ENCODE measurements around the gene MYCL.

MYCL gene

GRCh38 chr1:39943471-39944290 lies 42.0 kb upstream of the MYCL start:
- Histone ChIP-seq H3K36me3 (ENCODE audit: control insufficient read depth in 2 of 2, insufficient read depth in 1 of 2, low read length in 2 of 2) (no peaks in the 10 kb centered on the region), H3K4me1 (ENCODE audit: control insufficient read depth, insufficient read depth, low read length) (no peaks in the 10 kb centered on the region), H3K9me3 (ENCODE audit: control insufficient read depth, insufficient read depth, low read depth, low read length) (no peaks in the 10 kb centered on the region), H3K27ac (ENCODE audit: extremely low read depth, low read depth, low read length) (no peak overlapping the region), H3K4me3 (ENCODE audit: low read depth, low read length) (no peak overlapping the region)
- CTCF ChIA-PET = interaction anchor here (1.2 to 1.8 kb wide), 2 partner anchors 12 to 28 kb away, joined by 3 to 4 read pairs; no protein-coding TSS in a partner anchor
- TF ChIP-seq REST (tag by site-specific recombination; IDR thresholded peaks at IDR 0.05) (no peak), ZNF558 (tag by site-specific recombination; IDR thresholded peaks at IDR 0.05) (no peak), ZBTB20 (tag by site-specific recombination; IDR thresholded peaks at IDR 0.05) (no peak), ZNF202 (tag by site-specific recombination; IDR thresholded peaks at IDR 0.05; ENCODE audit: borderline replicate concordance) (no peak), ZNF768 (tag by site-specific recombination; IDR thresholded peaks at IDR 0.05) (no peak), HOXD13 (CRISPR knock-in tag; IDR thresholded peaks at IDR 0.05; ENCODE audit: borderline replicate concordance) (no peak), ZNF362 (tag by site-specific recombination; IDR thresholded peaks at IDR 0.05) (no peak), ZNF133 (tag by site-specific recombination; IDR thresholded peaks at IDR 0.05) (no peak)
- POLR2A ChIA-PET = interaction anchor here (1.8 kb wide), 1 partner anchor 12 kb away, joined by 8 read pairs; no protein-coding TSS in a partner anchor

DNA sequence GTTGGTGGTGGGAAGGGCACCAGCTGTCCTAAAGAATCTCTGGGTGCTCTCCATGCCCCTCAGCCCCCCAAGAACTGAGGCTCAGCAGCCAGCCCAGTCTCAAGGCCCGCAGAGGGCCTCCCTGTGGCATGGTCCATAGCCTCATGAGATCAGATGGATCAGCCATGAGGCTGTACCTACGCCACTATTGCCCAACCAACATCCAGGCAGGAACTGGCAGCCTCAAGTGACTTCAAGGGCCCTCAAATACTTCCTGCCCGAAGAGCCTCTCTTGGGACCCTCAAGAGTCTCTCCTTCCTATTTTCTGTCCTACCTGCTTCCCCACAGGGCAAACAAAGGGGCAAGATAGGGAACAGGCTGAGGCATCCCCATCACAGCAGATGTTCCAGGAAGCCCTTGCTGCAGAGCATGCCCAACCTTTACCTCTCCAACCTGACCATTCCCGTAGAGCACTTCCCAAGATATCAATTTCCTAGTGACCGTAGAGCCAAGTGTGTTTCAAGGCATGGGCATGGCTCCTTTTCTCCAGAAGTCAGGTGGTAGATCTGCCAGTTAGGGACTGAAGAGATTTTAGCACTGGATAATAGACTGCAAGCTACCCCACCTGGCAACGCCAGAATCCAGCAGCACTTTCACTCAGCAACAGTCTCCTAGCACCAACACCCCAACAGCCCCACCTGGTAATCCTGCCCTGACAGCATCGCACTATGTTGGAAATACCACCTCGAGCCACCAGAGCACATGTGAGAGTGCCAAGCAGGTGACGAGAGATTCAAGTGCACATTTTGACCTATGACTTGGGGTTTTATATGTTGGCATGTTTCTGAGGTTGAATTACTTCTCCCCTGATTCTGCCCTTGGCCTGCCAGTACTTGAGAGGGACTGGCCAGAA lies 39.5 kb upstream of the MYCL start:
- no peak overlapping the region for H3K4me3 ChIP-seq (ENCODE audit: low read depth, low read length)
- no peaks in the 10 kb centered on the region for H3K9me3 ChIP-seq (ENCODE audit: control insufficient read depth, insufficient read depth, low read depth, low read length)
- ChIA-PET CTCF (interaction anchor here (1.1 to 1.8 kb wide), 2 partner anchors 31 to 33 kb away, joined by 3 to 4 read pairs; no protein-coding TSS in a partner anchor), POLR2A (no interaction called here)
- no peaks in the 10 kb centered on the region for H3K36me3 ChIP-seq (ENCODE audit: control insufficient read depth in 2 of 2, insufficient read depth in 1 of 2, low read length in 2 of 2)
- H3K27ac ChIP-seq (ENCODE audit: extremely low read depth, low read depth, low read length) = no peak overlapping the region
- no peak for TF ChIP-seq ZNF138 (tag by site-specific recombination; IDR thresholded peaks at IDR 0.05; ENCODE audit: borderline replicate concordance)
- TF ChIP-seq ZNF174 (tag by site-specific recombination; IDR thresholded peaks at IDR 0.05) = no peak
- no peak for TF ChIP-seq ELK4 (IDR thresholded peaks at IDR 0.05; ENCODE audit: borderline replicate concordance, low read depth, low read length)
- H3K4me1 ChIP-seq (ENCODE audit: control insufficient read depth, insufficient read depth, low read length) = no peaks in the 10 kb centered on the region

DNA sequence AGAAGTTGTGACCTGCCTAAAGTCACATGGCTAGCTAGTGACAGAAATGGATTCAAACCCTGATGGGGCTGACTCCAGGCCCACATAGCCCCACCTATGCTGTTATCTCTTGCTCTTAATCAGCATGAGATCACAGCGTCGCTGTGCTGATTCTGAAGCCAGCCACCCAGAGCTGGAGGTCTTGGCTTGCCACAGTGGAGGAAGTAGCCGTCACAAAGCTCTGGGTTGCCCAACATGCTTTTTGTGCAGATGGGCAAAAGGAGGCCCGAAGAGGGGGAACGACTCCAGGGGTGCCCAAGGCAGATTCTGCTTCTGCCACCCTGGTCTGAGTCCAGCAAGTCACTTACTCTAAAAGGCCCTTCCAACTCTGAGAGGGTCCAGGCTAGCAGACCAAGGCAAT lies 38.5 kb upstream of the MYCL start:
- TF ChIP-seq ZNF184 (tag by site-specific recombination; IDR thresholded peaks at IDR 0.05) (no peak), ZBTB48 (tag by site-specific recombination; IDR thresholded peaks at IDR 0.05) (no peak), ZNF837 (tag by site-specific recombination; IDR thresholded peaks at IDR 0.05) (no peak), ZBTB20 (tag by site-specific recombination; IDR thresholded peaks at IDR 0.05) (no peak), ZNF707 (tag by site-specific recombination; IDR thresholded peaks at IDR 0.05) (no peak), ZNF670 (tag by site-specific recombination; IDR thresholded peaks at IDR 0.05; ENCODE audit: low read depth) (no peak), ZSCAN23 (tag by site-specific recombination; IDR thresholded peaks at IDR 0.05) (no peak), OVOL3 (tag by site-specific recombination; IDR thresholded peaks at IDR 0.05) (no peak), ZNF169 (tag by site-specific recombination; IDR thresholded peaks at IDR 0.05) (no peak), ZNF426 (tag by site-specific recombination; IDR thresholded peaks at IDR 0.05) (no peak), SP2 (tag by site-specific recombination; IDR thresholded peaks at IDR 0.05) (no peak), ZNF560 (tag by site-specific recombination; IDR thresholded peaks at IDR 0.05; ENCODE audit: borderline replicate concordance) (no peak), WT1 (tag by site-specific recombination; IDR thresholded peaks at IDR 0.05) (no peak)
- H3K9me3 ChIP-seq (ENCODE audit: control insufficient read depth, insufficient read depth, low read depth, low read length) = no peaks in the 10 kb centered on the region
- CTCF ChIA-PET = interaction anchor here (1.1 kb wide), 1 partner anchor 34 kb away, joined by 3 read pairs; no protein-coding TSS in a partner anchor
- no peak overlapping the region for H3K4me3 ChIP-seq (ENCODE audit: low read depth, low read length)
- no peaks in the 10 kb centered on the region for H3K4me1 ChIP-seq (ENCODE audit: control insufficient read depth, insufficient read depth, low read length)
- POLR2A ChIA-PET = interaction anchor here (1.7 kb wide), 1 partner anchor 15 kb away, joined by 4 read pairs; no protein-coding TSS in a partner anchor
- H3K27ac ChIP-seq (ENCODE audit: extremely low read depth, low read depth, low read length) = no peak overlapping the region
- no peaks in the 10 kb centered on the region for H3K36me3 ChIP-seq (ENCODE audit: control insufficient read depth in 2 of 2, insufficient read depth in 1 of 2, low read length in 2 of 2)

Data from HEK293 (cell line).